A549 (cell line): Measurements from ENCODE around the gene ZDHHC22. TPM values are rescaled to one million over a fixed set of nuclear protein-coding genes. Genes with fewer than 3 reads are reported as not detected.

Experiments
- ATAC-seq, 2 experiments: fragments of 200-7000 bp in 1 of 2; fragments of >200 bp in 1 of 2; cut with Nextera tagmentation in 1 of 2; cut with Tn5 transposase in 1 of 2; 3 replicates each; pipeline versions ENCODE4 v1.8.0 to v1.9.1; 2018 to 2020; ENCODE audit warnings: mild to moderate bottlenecking in 1 of 2, moderate library complexity in 1 of 2
- CTCF ChIA-PET: fragments of 300-600 bp; sonication (Branson Sonifier 250); formaldehyde crosslinking; extraction: SDS; loops from one replicate; lab custom pipeline; 2021; ENCODE audit warnings: antibody characterized with exemption, inconsistent platforms; lab: Yijun Ruan, JAX
- POLR2A ChIA-PET: fragments of 350-600 bp; formaldehyde crosslinking; extraction: SDS; loops from one replicate; lab custom pipeline; 2021; ENCODE audit warnings: antibody characterized with exemption, inconsistent platforms; lab: Yijun Ruan, JAX
- DNase-seq, 2 experiments: peaks; one replicate each; pipeline versions ENCODE4 v3.0.0 to v3.0.0-alpha.2; 2011 to 2016; ENCODE audit warnings: low read depth in 1 of 2, low spot score in 1 of 2
- FAIRE-seq: peaks from 2 replicates; lab custom pipeline; 2011; peaks lifted over from hg19 to GRCh38; lab: Jason Lieb, UNC
- H3K27ac ChIP-seq, 2 experiments: fragments of >200 bp; sonication (Bioruptor Twin); formaldehyde crosslinking; 3 replicates each; pipeline ENCODE4 v1.5.1; 2016 to 2017
- H3K4me1 ChIP-seq: fragments of >200 bp; sonication (Bioruptor Twin); formaldehyde crosslinking; 3 replicates; pipeline ENCODE4 v1.6.1; 2016
- H3K4me2 ChIP-seq: fragments of >200 bp; sonication (Bioruptor Twin); formaldehyde crosslinking; 3 replicates; pipeline ENCODE4 v1.6.1; 2016
- H3K4me3 ChIP-seq: fragments of >200 bp; sonication (Bioruptor Twin); formaldehyde crosslinking; 3 replicates; pipeline ENCODE4 v1.5.1; 2016
- H3K9me3 ChIP-seq: fragments of >200 bp; sonication (Bioruptor Twin); formaldehyde crosslinking; 3 replicates; pipeline ENCODE4 v1.6.1; 2016
- BCL3 ChIP-seq: fragments of >200 bp; sonication (Bioruptor Twin); formaldehyde crosslinking; IDR thresholded peaks from 3 replicates; pipeline ENCODE4 v1.6.1; 2016
- CBX8 ChIP-seq: fragments of 200-600 bp; sonication (generic); IDR thresholded peaks from 2 replicates; pipeline ENCODE4 v1.6.1; 2016
- CTCF ChIP-seq: fragments of >200 bp; sonication (Bioruptor Twin); formaldehyde crosslinking; IDR thresholded peaks from 3 replicates; pipeline ENCODE4 v1.5.1; 2016
- EHMT2 ChIP-seq: fragments of 200-600 bp; sonication (generic); IDR thresholded peaks from 2 replicates; pipeline ENCODE4 v1.6.1; 2016; ENCODE audit warnings: antibody characterized with exemption, low read depth, mild to moderate bottlenecking, moderate library complexity
- ESRRA ChIP-seq: fragments of 150-350 bp; IDR thresholded peaks from 2 replicates; pipeline ENCODE4 v1.6.1; 2014; ENCODE audit warnings: mild to moderate bottlenecking, low read length, borderline replicate concordance
- FOSL2 ChIP-seq, 2 experiments: fragments of 450-650 bp in 1 of 2; fragments of >200 bp in 1 of 2; sonication (Bioruptor Twin) in 1 of 2; formaldehyde crosslinking; IDR thresholded peaks; 2 replicates each; pipeline versions ENCODE4 v1.5.0 to v1.6.1; 2016 to 2020; ENCODE audit warnings: mild to moderate bottlenecking in 1 of 2, moderate library complexity in 1 of 2
- FOXS1 ChIP-seq: fragments of 250-450 bp; sonication (Bioruptor Pico); IDR thresholded peaks from 2 replicates; pipeline ENCODE4 v1.5.0; 2020; ENCODE audit warnings: mild to moderate bottlenecking, moderate library complexity
- HDAC2 ChIP-seq: fragments of 200-600 bp; sonication (generic); IDR thresholded peaks from 2 replicates; pipeline ENCODE4 v1.6.1; 2016
- HES2 ChIP-seq: fragments of >200 bp; sonication (Bioruptor Twin); formaldehyde crosslinking; IDR thresholded peaks from 2 replicates; pipeline ENCODE4 v1.6.1; 2016
- HEYL ChIP-seq: fragments of 250-450 bp; sonication (Bioruptor Pico); IDR thresholded peaks from 2 replicates; pipeline ENCODE4 v1.8.0; 2021; ENCODE audit warnings: mild to moderate bottlenecking, moderate library complexity
- HOXA7 ChIP-seq: fragments of 250-450 bp; sonication (Bioruptor Pico); IDR thresholded peaks from 2 replicates; pipeline ENCODE4 v1.5.0; 2020; ENCODE audit warnings: mild to moderate bottlenecking, moderate library complexity
- HOXB13 ChIP-seq: fragments of 250-450 bp; sonication (Bioruptor Pico); IDR thresholded peaks from 2 replicates; pipeline ENCODE4 v1.5.0; 2020; ENCODE audit warnings: low read depth, mild to moderate bottlenecking, moderate library complexity
- JUN ChIP-seq, 2 experiments: fragments of >200 bp; sonication (Bioruptor Twin); formaldehyde crosslinking; IDR thresholded peaks; 2 replicates in 1 of 2; 3 replicates in 1 of 2; pipeline ENCODE4 v1.6.1; 2016 to 2017
- MYC ChIP-seq: IDR thresholded peaks from 2 replicates; pipeline ENCODE4 v1.6.1; 2012; ENCODE audit warnings: mild to moderate bottlenecking, inconsistent platforms, low read length, improper control_type of control experiment, borderline replicate concordance
- NFE2L2 ChIP-seq: fragments of 150-350 bp; conservative IDR thresholded peaks from 2 replicates; pipeline ENCODE4 v1.6.1; 2014; ENCODE audit warnings: low read length
- NPAS2 ChIP-seq: fragments of 250-450 bp; sonication (Bioruptor Pico); IDR thresholded peaks from 2 replicates; pipeline ENCODE4 v1.8.0; 2022; ENCODE audit warnings: mild to moderate bottlenecking, moderate library complexity, borderline replicate concordance
- NR3C1 ChIP-seq: fragments of >200 bp; sonication (Bioruptor Twin); formaldehyde crosslinking; IDR thresholded peaks from 3 replicates; pipeline ENCODE4 v1.6.1; 2017
- RAD21 ChIP-seq, 2 experiments: fragments of >200 bp in 1 of 2; sonication (Bioruptor Twin) in 1 of 2; formaldehyde crosslinking in 1 of 2; IDR thresholded peaks in 1 of 2; conservative IDR thresholded peaks in 1 of 2; 2 replicates in 1 of 2; 3 replicates in 1 of 2; pipeline ENCODE4 v1.6.1; 2012 to 2018; ENCODE audit warnings: inconsistent platforms in 1 of 2
- TFCP2L1 ChIP-seq: fragments of 250-450 bp; sonication (Bioruptor Pico); IDR thresholded peaks from 2 replicates; pipeline ENCODE4 v1.5.0; 2021; ENCODE audit warnings: mild to moderate bottlenecking
- ZFP36 ChIP-seq: fragments of 450-650 bp; IDR thresholded peaks from 2 replicates; pipeline ENCODE4 v1.6.1; 2014; ENCODE audit warnings: borderline replicate concordance; ENCODE audit not compliant: partially characterized antibody
- WGBS: methylation state at CpG from one replicate; pipeline ENCODE4 v1.1.6; 2017; ENCODE audit errors: missing lambda C conversion rate; 5-methylcytosine and 5-hydroxymethylcytosine counted together
- polyA plus RNA-seq, 4 experiments: library from polyadenylated mRNA; depleted of rRNA in 3 of 4; stranded (reverse); fragments of >200 nt; fragmentation: RNase III in 1 of 4; extraction: RNeasy Plus Mini Kit Qiagen cat#74134 plus additional on column Dnase treatment in 1 of 4; gene quantifications; 2 replicates in 3 of 4; 3 replicates in 1 of 4; pipeline ENCODE4 v1.2.3, GENCODE V29; 2011 to 2017

ZDHHC22 gene
- polyA plus RNA-seq, 2 of the 4 experiments (the other 2 are of a cell fraction) = 0.04 to 0.23 TPM

GRCh38 chr14:77145975-77146740 is 4.6 kb upstream of the ZDHHC22 start (continued):
- TF ChIP-seq BCL3 (no peak), NR3C1 (no peak), MYC (no peak), HES2 (no peak), ESRRA (no peak), HDAC2 (no peak), CTCF (no peak), HOXB13 (CRISPR knock-in tag) (no peak), ZFP36 (no peak), RAD21 (conservative IDR thresholded peaks at IDR 0.05 in 1 of 2, IDR thresholded peaks at IDR 0.05 in 1 of 2) (no peak)

GRCh38 chr14:77144412-77145115 is 3.0 kb upstream of the ZDHHC22 start:
- no peaks in the 10 kb centered on the region for H3K9me3 ChIP-seq
- FAIRE-seq = no peak
- CTCF ChIA-PET = interaction anchor here (1.0 to 7.3 kb wide), 6 partner anchors 7 to 269 kb away, joined by 3 to 78 read pairs (median 6); no protein-coding TSS in a partner anchor
- TF ChIP-seq ESRRA (no peak), HEYL (CRISPR knock-in tag) (no peak), EHMT2 (no peak), HOXA7 (CRISPR knock-in tag) (no peak), CBX8 (no peak), TFCP2L1 (no peak), NPAS2 (CRISPR knock-in tag) (no peak), FOXS1 (CRISPR knock-in tag) (no peak), NR3C1 (no peak), JUN (IDR thresholded peaks at IDR 0.05) (no peak), RAD21 (conservative IDR thresholded peaks at IDR 0.05 in 1 of 2, IDR thresholded peaks at IDR 0.05 in 1 of 2) (no peak), NFE2L2 (no peak)
- DNase-seq = no peak
- no peak overlapping the region for H3K4me2 ChIP-seq
- H3K4me1 ChIP-seq = peaks cover 9% of the 10 kb centered on the region
- ATAC-seq = no peak
- no peak overlapping the region for H3K4me3 ChIP-seq
- H3K27ac ChIP-seq = no peak overlapping the region
- 22% methylated on average over 4 of the region's 4 CpGs for WGBS
- POLR2A ChIA-PET = no interaction called here

GRCh38 chr14:77143071-77143470 is 1.5 kb upstream of the ZDHHC22 start:
- Histone ChIP-seq H3K4me3 (no peak overlapping the region), H3K4me2 (no peak overlapping the region), H3K27ac (no peak overlapping the region), H3K4me1 (peaks cover 9% of the 10 kb centered on the region), H3K9me3 (no peaks in the 10 kb centered on the region)
- DNase-seq (no peak), FAIRE-seq (no peak), ATAC-seq (no peak)
- no peak for TF ChIP-seq FOSL2 (IDR thresholded peaks at IDR 0.05)
- no peak for TF ChIP-seq FOSL2 (CRISPR knock-in tag; IDR thresholded peaks at IDR 0.05)
- TF ChIP-seq HES2 = no peak
- no peak for TF ChIP-seq NPAS2 (CRISPR knock-in tag)
- POLR2A ChIA-PET = interaction anchor here (1.2 kb wide), 1 partner anchor 160 kb away, joined by 3 read pairs; no protein-coding TSS in a partner anchor
- 9% methylated on average over 4 of the region's 4 CpGs for WGBS
- CTCF ChIA-PET = interaction anchor here (0.7 to 7.3 kb wide), 17 partner anchors 8 to 408 kb away, joined by 3 to 78 read pairs (median 5); no protein-coding TSS in a partner anchor
